ENCODE measurements around the gene SEMA5B.
A peak's percentile ranks its signal among the peaks of the same experiment; 100 is the strongest.

Gene SEMA5B

GRCh38 chr3:122985539-122985938 lies 42.0 kb downstream of the SEMA5B start:
- Histone ChIP-seq H3K4me3 (ENCODE audit: low read length) (no peak overlapping the region), H3K27me3 (ENCODE audit: control insufficient read depth, insufficient read depth, low read length) (no peaks in the 10 kb centered on the region), H3K9ac (ENCODE audit: low read length) (no peak overlapping the region), H3K27ac (ENCODE audit: low read depth, low read length) (no peak overlapping the region), H3K4me1 (ENCODE audit: control insufficient read depth, insufficient read depth, low read length) (no peaks in the 10 kb centered on the region), H3K36me3 (ENCODE audit: control insufficient read depth, insufficient read depth, low read length) (no peaks in the 10 kb centered on the region)

GRCh38 chr3:122984650-122985049 lies 42.9 kb downstream of the SEMA5B start:
- Histone ChIP-seq H3K4me1 (ENCODE audit: control insufficient read depth, insufficient read depth, low read length) (no peaks in the 10 kb centered on the region), H3K27ac (ENCODE audit: low read depth, low read length) (no peak overlapping the region), H3K36me3 (ENCODE audit: control insufficient read depth, insufficient read depth, low read length) (no peaks in the 10 kb centered on the region), H3K9ac (ENCODE audit: low read length) (no peak overlapping the region), H3K4me3 (ENCODE audit: low read length) (no peak overlapping the region), H3K27me3 (ENCODE audit: control insufficient read depth, insufficient read depth, low read length) (no peaks in the 10 kb centered on the region)

DNA sequence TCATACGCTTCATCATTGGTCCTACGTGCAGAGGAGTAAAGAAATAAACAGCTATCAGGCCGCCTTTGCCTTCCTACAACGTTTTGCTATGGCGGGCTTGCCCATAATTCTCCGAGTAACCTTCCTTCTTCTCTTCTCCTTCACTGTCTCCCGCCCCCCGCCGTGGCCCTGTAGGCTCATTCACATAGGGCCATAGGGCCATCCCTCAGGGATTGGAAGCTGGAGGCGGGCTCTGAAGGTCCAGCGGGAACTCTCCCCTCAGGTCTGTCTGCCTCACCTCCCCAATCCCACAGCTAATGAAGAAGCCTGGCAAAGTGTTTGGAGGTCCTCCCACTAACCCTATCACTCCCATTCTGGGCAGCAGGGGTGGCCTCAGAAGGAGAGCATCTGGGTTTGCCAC lies 43.6 kb downstream of the SEMA5B start:
- H3K27ac ChIP-seq (ENCODE audit: low read depth, low read length): no peak overlapping the region
- no peaks in the 10 kb centered on the region for H3K36me3 ChIP-seq (ENCODE audit: control insufficient read depth, insufficient read depth, low read length)
- no peaks in the 10 kb centered on the region for H3K27me3 ChIP-seq (ENCODE audit: control insufficient read depth, insufficient read depth, low read length)
- H3K4me3 ChIP-seq (ENCODE audit: low read length): no peak overlapping the region
- no peaks in the 10 kb centered on the region for H3K4me1 ChIP-seq (ENCODE audit: control insufficient read depth, insufficient read depth, low read length)
- H3K9ac ChIP-seq (ENCODE audit: low read length): no peak overlapping the region

DNA sequence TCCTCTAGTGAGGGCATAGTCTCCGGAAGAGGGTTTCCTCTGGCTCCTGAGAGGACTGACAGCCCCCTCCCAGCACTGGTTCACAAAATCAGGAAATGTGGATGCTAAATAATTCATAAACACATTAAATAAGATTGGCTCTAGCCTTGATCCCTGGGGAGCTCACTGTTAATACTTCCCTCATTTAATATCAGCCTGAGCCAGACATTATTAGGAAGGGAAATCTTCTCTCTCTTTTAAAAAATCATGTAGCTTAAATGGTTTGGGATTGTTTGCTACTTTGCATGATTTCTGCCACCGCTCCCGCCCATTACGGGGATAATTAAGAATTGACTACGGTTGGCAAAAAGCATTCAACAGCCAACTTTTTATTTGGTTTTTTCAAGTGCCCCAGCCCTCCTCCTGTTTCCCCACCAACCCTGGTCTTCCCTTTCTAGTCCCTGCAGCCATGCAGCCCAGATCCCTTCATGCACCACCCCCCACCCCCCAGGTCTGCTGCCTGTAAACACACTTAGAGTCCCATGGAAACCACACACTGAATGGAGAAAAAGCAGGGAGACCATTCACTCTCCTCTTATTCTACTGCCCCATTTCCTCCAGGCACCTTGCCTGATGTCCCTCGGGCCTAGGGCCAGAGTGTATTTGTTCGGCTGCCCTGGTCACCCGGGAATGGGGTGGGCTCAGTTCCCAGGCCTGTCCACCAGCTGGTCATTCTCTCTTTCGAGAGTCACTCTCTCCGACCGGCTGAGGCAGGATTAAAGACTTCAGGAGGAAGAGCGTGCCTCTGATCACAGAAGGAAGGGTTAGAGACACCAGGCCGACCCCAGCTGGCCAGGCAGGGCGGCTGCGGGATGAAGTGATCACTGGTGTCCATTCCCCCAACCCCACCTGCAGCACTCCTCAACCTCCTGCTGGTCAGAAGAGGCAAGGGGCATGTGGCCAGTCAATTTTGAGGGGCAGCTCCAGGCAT lies 45.1 kb downstream of the SEMA5B start:
- no peak overlapping the region for H3K27ac ChIP-seq (ENCODE audit: low read depth, low read length)
- no peaks in the 10 kb centered on the region for H3K4me1 ChIP-seq (ENCODE audit: control insufficient read depth, insufficient read depth, low read length)
- no peaks in the 10 kb centered on the region for H3K27me3 ChIP-seq (ENCODE audit: control insufficient read depth, insufficient read depth, low read length)
- H3K4me3 ChIP-seq (ENCODE audit: low read length): no peak overlapping the region
- H3K36me3 ChIP-seq (ENCODE audit: control insufficient read depth, insufficient read depth, low read length): no peaks in the 10 kb centered on the region
- H3K9ac ChIP-seq (ENCODE audit: low read length): no peak overlapping the region

DNA sequence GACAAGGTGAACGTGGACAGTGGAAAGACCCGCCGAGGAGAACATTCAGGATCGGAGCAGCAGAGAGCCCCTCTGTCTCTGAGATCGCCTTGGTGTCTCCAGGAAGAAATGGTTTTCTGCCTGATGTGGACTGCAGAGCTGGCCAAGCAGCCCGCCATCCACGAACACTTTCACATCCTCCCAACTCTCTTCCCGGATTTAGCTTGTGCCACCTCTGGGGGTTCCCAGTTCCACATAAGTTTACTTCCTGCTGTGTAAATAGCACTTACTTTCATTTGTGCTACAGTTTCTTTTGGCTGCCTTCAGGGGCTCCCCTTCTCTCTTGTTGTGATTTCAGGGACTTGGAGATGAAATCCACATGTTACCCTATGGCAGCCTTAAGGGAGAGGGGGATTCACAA lies 48.4 kb downstream of the SEMA5B start:
- H3K27me3 ChIP-seq (ENCODE audit: control insufficient read depth, insufficient read depth, low read length): no peaks in the 10 kb centered on the region
- H3K9ac ChIP-seq (ENCODE audit: low read length): no peak overlapping the region
- H3K4me1 ChIP-seq (ENCODE audit: control insufficient read depth, insufficient read depth, low read length): peaks cover 15% of the 10 kb centered on the region

DNA sequence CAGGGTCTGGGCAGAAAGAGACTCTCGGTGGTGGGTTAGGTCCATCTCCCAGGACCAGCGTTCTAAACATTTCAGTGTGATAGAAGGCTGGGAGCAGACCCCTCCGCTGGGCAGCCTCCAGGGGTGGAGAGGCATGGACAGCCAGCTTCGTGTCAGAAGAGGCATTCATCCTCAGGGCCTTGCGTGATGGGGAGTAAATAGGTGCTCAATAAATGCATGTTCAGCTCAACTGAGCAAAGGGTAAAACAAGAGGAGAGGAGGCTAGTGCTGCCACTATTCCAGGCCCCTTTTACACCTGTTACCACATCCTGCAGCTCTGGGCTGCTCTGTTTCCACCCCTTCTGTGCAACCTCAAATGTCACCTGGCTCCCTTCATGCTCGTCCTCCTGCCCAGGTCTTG lies 49.0 kb downstream of the SEMA5B start:
- Histone ChIP-seq H3K36me3 (ENCODE audit: control insufficient read depth, insufficient read depth, low read length) (no peaks in the 10 kb centered on the region), H3K4me1 (ENCODE audit: control insufficient read depth, insufficient read depth, low read length) (peaks cover 17% of the 10 kb centered on the region), H3K9ac (ENCODE audit: low read length) (no peak overlapping the region), H3K27ac (ENCODE audit: low read depth, low read length) (no peak overlapping the region), H3K4me3 (ENCODE audit: low read length) (no peak overlapping the region), H3K27me3 (ENCODE audit: control insufficient read depth, insufficient read depth, low read length) (no peaks in the 10 kb centered on the region)

More for the DNA sequence above, 48.4 kb downstream of the SEMA5B start:
- Histone ChIP-seq H3K27ac (ENCODE audit: low read depth, low read length) (no peak overlapping the region), H3K4me3 (ENCODE audit: low read length) (no peak overlapping the region), H3K36me3 (ENCODE audit: control insufficient read depth, insufficient read depth, low read length) (no peaks in the 10 kb centered on the region)

GRCh38 chr3:122977746-122978466 lies 49.7 kb downstream of the SEMA5B start:
- Histone ChIP-seq H3K27ac (ENCODE audit: low read depth, low read length) (no peak overlapping the region), H3K27me3 (ENCODE audit: control insufficient read depth, insufficient read depth, low read length) (no peaks in the 10 kb centered on the region), H3K4me3 (ENCODE audit: low read length) (no peak overlapping the region), H3K9ac (ENCODE audit: low read length) (no peak overlapping the region), H3K36me3 (ENCODE audit: control insufficient read depth, insufficient read depth, low read length) (no peaks in the 10 kb centered on the region), H3K4me1 (ENCODE audit: control insufficient read depth, insufficient read depth, low read length) (peaks cover 17% of the 10 kb centered on the region)

DNA sequence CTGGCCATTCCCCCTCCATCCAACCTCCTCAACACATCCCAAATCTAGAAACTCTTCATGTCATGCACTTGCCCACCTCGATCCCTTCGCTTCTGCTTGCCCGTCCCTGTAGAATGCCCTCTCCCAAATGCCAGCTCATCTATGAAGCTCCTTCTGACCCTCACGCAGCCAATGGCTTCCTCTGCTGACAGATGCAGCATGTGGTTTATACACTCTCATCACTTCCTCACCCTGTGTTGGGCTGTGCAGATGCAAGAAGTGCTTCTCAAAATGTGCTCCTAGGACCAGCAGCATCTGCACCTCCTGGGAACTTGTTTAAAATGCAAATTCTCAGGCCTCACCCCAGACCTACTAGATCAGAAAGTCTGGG lies 51.7 kb downstream of the SEMA5B start:
- Histone ChIP-seq H3K9ac (ENCODE audit: low read length) (no peak overlapping the region), H3K4me1 (ENCODE audit: control insufficient read depth, insufficient read depth, low read length) (peaks cover 17% of the 10 kb centered on the region), H3K4me3 (ENCODE audit: low read length) (no peak overlapping the region), H3K36me3 (ENCODE audit: control insufficient read depth, insufficient read depth, low read length) (no peaks in the 10 kb centered on the region), H3K27me3 (ENCODE audit: control insufficient read depth, insufficient read depth, low read length) (no peaks in the 10 kb centered on the region), H3K27ac (ENCODE audit: low read depth, low read length) (no peak overlapping the region)

DNA sequence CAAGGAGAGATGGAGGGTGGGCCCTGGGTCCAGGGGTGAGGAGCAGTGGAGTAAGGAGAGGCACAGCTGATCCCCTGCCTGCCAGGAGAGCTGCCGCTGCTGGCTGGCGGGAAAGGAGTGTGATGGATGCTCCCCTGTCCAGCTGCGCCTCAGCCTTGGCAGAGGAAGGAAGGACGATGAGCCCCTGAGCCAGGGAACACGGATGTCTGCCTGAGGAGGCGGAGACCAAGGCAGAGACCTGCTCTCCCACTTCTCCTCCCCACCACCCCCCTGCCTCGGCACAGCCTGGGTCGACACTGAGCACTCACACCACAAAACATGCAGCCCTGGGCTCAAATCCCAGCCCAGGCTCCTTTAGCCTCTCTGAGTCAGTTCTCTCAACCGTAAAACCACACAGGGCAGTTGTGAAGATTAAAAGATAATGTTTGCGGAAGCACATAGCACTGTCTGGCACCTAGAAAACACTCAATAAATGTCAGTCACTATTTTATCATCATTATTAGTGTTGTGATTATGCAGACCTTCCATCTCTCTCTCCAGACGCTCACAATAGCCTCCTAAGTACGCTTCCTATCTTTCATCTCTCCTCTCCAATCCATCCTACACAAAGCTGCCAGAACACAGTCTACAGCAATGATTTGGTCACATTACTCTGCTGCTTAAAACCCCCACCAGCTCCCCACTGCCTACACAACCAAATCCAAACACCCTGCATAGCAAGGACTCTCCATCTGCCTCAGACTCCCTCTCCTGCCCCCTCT lies 52.2 kb downstream of the SEMA5B start:
- H3K4me1 ChIP-seq (ENCODE audit: control insufficient read depth, insufficient read depth, low read length): peaks cover 17% of the 10 kb centered on the region
- H3K27ac ChIP-seq (ENCODE audit: low read depth, low read length): peak overlapping the region; percentile 55
- no peaks in the 10 kb centered on the region for H3K36me3 ChIP-seq (ENCODE audit: control insufficient read depth, insufficient read depth, low read length)
- H3K27me3 ChIP-seq (ENCODE audit: control insufficient read depth, insufficient read depth, low read length): no peaks in the 10 kb centered on the region
- no peak overlapping the region for H3K4me3 ChIP-seq (ENCODE audit: low read length)
- H3K9ac ChIP-seq (ENCODE audit: low read length): no peak overlapping the region

- Histone ChIP-seq H3K36me3 (ENCODE audit: control insufficient read depth, insufficient read depth, low read length) (no peaks in the 10 kb centered on the region), H3K27me3 (ENCODE audit: control insufficient read depth, insufficient read depth, low read length) (no peaks in the 10 kb centered on the region), H3K4me1 (ENCODE audit: control insufficient read depth, insufficient read depth, low read length) (peaks cover 20% of the 10 kb centered on the region), H3K4me3 (ENCODE audit: low read length) (no peak overlapping the region), H3K27ac (ENCODE audit: low read depth, low read length) (peak overlapping the region; percentile 55), H3K9ac (ENCODE audit: low read length) (no peak overlapping the region)
Measured at GRCh38 chr3:122974764-122975162, 52.8 kb downstream of the SEMA5B start.

DNA sequence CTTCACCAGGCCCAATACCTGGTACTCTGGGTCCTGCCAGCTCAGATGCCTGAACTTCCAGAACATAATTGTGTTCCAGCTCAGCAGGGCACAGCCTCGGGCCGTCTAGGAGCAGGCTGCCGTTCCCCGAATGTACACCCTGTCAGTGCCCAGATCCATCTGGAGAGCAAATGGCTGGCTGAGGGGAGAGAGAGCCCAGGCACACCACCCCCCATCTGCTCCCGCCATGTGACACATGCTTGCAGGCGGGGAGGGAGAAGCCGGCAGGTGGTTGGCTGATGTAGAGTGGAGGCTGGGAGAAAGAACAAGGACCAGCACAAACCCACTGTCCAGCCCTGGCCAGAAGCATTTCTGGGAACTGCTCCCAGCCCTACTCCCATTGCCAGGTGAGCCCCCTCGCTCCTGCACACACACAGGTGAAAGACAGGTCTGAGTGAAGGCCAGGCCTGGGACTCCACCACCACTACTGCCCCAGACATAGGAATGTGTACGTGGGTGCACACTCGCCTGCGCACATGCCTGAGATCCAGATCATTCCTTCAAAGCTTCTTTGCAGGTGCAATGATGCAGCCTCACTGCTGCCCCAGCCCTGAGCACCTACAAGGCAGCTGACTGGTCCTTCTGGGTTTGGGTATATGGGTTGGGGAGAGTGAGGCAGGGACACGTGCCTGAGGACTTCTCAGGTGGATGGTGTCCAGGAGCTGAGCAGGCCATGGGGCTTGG lies 53.5 kb downstream of the SEMA5B start:
- H3K4me3 ChIP-seq (ENCODE audit: low read length): no peak overlapping the region
- peaks cover 21% of the 10 kb centered on the region for H3K4me1 ChIP-seq (ENCODE audit: control insufficient read depth, insufficient read depth, low read length)
- no peaks in the 10 kb centered on the region for H3K36me3 ChIP-seq (ENCODE audit: control insufficient read depth, insufficient read depth, low read length)
- H3K27ac ChIP-seq (ENCODE audit: low read depth, low read length): peak overlapping the region; percentile 47
- H3K9ac ChIP-seq (ENCODE audit: low read length): no peak overlapping the region
- H3K27me3 ChIP-seq (ENCODE audit: control insufficient read depth, insufficient read depth, low read length): no peaks in the 10 kb centered on the region

GRCh38 chr3:122972141-122972540 lies 55.4 kb downstream of the SEMA5B start:
- H3K9ac ChIP-seq (ENCODE audit: low read length): no peak overlapping the region
- no peak overlapping the region for H3K4me3 ChIP-seq (ENCODE audit: low read length)
- no peaks in the 10 kb centered on the region for H3K27me3 ChIP-seq (ENCODE audit: control insufficient read depth, insufficient read depth, low read length)
- peaks cover 21% of the 10 kb centered on the region for H3K4me1 ChIP-seq (ENCODE audit: control insufficient read depth, insufficient read depth, low read length)
- H3K36me3 ChIP-seq (ENCODE audit: control insufficient read depth, insufficient read depth, low read length): no peaks in the 10 kb centered on the region
- H3K27ac ChIP-seq (ENCODE audit: low read depth, low read length): no peak overlapping the region

All from rectal smooth muscle tissue (tissue), 1 donor.